Kidney (tissue), 14 donors: ENCODE measurements around the gene SLC30A2. TPM values are rescaled to one million over a fixed set of nuclear protein-coding genes. Genes with fewer than 3 reads are reported as not detected.
A peak's percentile ranks its signal among the peaks of the same experiment; 100 is the strongest.

ENCODE experiments used
- DNase-seq, 5 donors: peaks; one replicate each; pipeline ENCODE4 v3.0.0-alpha.2; 2013 to 2020
- FAIRE-seq: peaks from 2 replicates; lab custom pipeline; 2012; peaks lifted over from hg19 to GRCh38; lab: Jason Lieb, UNC
- H3K27ac ChIP-seq, 2 donors: one replicate each; pipeline ENCODE4 v1.7.0; 2013; ENCODE audit warnings: low read depth in 2 of 2, low read length in 2 of 2, inconsistent platforms in 1 of 2
- H3K27me3 ChIP-seq: one replicate; pipeline ENCODE4 v1.7.1; 2013; ENCODE audit warnings: low read length, inconsistent platforms; ENCODE audit not compliant: control insufficient read depth, insufficient read depth
- H3K36me3 ChIP-seq, 3 donors: one replicate each; pipeline versions ENCODE4 v1.7.0 to v1.7.1; 2013; ENCODE audit warnings: low read length in 3 of 3, control low read depth in 1 of 3, inconsistent platforms in 1 of 3; ENCODE audit not compliant: insufficient read depth in 3 of 3, control insufficient read depth in 2 of 3
- H3K4me1 ChIP-seq, 3 donors: one replicate each; pipeline versions ENCODE4 v1.7.0 to v1.7.1; 2013; ENCODE audit warnings: low read length in 3 of 3, inconsistent platforms in 1 of 3, low read depth in 1 of 3; ENCODE audit not compliant: control insufficient read depth in 2 of 3, insufficient read depth in 2 of 3
- H3K4me3 ChIP-seq, 3 donors: one replicate each; pipeline versions ENCODE4 v1.7.0 to v1.8.1; 2013; ENCODE audit warnings: low read length in 3 of 3, control low read depth in 1 of 3, inconsistent platforms in 1 of 3
- H3K9ac ChIP-seq, 3 donors: one replicate each; pipeline versions ENCODE4 v1.7.0 to v1.7.1; 2013; ENCODE audit warnings: low read length in 3 of 3, control low read depth in 1 of 3, inconsistent platforms in 1 of 3
- H3K9me3 ChIP-seq, 3 donors: one replicate each; pipeline versions ENCODE4 v1.7.0 to v1.7.1; 2013; ENCODE audit warnings: low read length in 3 of 3, control low read depth in 1 of 3, inconsistent platforms in 1 of 3; ENCODE audit not compliant: control insufficient read depth in 2 of 3, insufficient read depth in 1 of 3
- CTCF ChIP-seq: IDR thresholded peaks from 3 replicates; pipeline ENCODE4 v1.5.1; 2012; ENCODE audit warnings: mild to moderate bottlenecking, moderate library complexity, borderline replicate concordance; ENCODE audit not compliant: insufficient read depth; ENCODE audit errors: extremely low read depth
- intact Hi-C: fragments of 100-400 bp; cut with DNase I; formaldehyde crosslinking; loops from one replicate; pipeline ENCODE4 v1.11.1; 2022
- polyA plus RNA-seq: library from polyadenylated mRNA; stranded (reverse); fragments of 350-450 nt; fragmentation: Illumina TruSeq; extraction: RNeasy Lipid Tissue Mini Kit (QIAGEN cat#74804); gene quantifications from one replicate; pipeline ENCODE4 v1.2.3, GENCODE V29; 2014; ENCODE audit warnings: low read depth, low replicate concordance; ENCODE audit not compliant: insufficient read depth
- total RNA-seq: library from RNA; stranded (reverse); fragmentation: NEBNext Ultra II Directional; extraction: Animal tissue kit (Norgen Biotek cat#: 25700); gene quantifications from one replicate; pipeline ENCODE4 v1.2.1, GENCODE V29; 2021
- donor health status: control.
- donor health status: control.
- donor health status: control.
- donor health status: control.
- donor health status: control.
- donor health status: DM: yes; HTN: yes; CAD: no.
- donor health status: Normal renal cell carcinoma (clear cell type).

SLC30A2 gene
- total and polyA plus RNA-seq, 2 donors from 2014 or later: 26.8 to 34.4 TPM

- peak; percentile 88 to 96 (median 91) for DNase-seq
- Histone ChIP-seq H3K36me3 (no peaks in the 10 kb centered on the region), H3K4me1 (peaks cover 0 to 9% (median 7%) of the 10 kb centered on the region in 3 donors), H3K27me3 (no peaks in the 10 kb centered on the region), H3K9me3 (no peaks in the 10 kb centered on the region), H3K4me3 (peak overlapping the region; percentile 71 to 89 (median 83)), H3K9ac (peak overlapping the region in 2 of 3 donors; percentile 59 to 93), H3K27ac (peak overlapping the region; percentile 83 to 86)
- peak; percentile 100 for TF ChIP-seq CTCF
- FAIRE-seq: no peak
- intact Hi-C loops: no loop called here
Observed at GRCh38 chr1:26035959-26036755, 9.8 kb downstream of the SLC30A2 start.

- no peaks in the 10 kb centered on the region for H3K9me3 ChIP-seq
- peak; percentile 4 for TF ChIP-seq CTCF
- peak overlapping the region; percentile 71 to 89 (median 83) for H3K4me3 ChIP-seq
- peak overlapping the region; percentile 3 to 93 (median 59) for H3K9ac ChIP-seq
- H3K36me3 ChIP-seq: no peaks in the 10 kb centered on the region
- peak overlapping the region; percentile 83 to 86 for H3K27ac ChIP-seq
- intact Hi-C loops: no loop called here
- peaks cover 0 to 9% (median 7%) of the 10 kb centered on the region in 3 donors for H3K4me1 ChIP-seq
- H3K27me3 ChIP-seq: no peaks in the 10 kb centered on the region
- DNase-seq (peak; percentile 95 to 98 (median 97)), FAIRE-seq (no peak)
Observed at GRCh38 chr1:26035203-26035958, 10.5 kb downstream of the SLC30A2 start.

GRCh38 chr1:26034504-26035202 lies 11.3 kb downstream of the SLC30A2 start:
- FAIRE-seq: no peak
- no peaks in the 10 kb centered on the region for H3K36me3 ChIP-seq
- peak overlapping the region in 2 of 3 donors; percentile 16 to 35 for H3K9ac ChIP-seq
- no peaks in the 10 kb centered on the region for H3K9me3 ChIP-seq
- peak overlapping the region in 2 of 3 donors; percentile 18 to 89 for H3K4me3 ChIP-seq
- no peak overlapping the region for H3K27ac ChIP-seq
- no peaks in the 10 kb centered on the region for H3K27me3 ChIP-seq
- intact Hi-C loops: no loop called here
- no peak for DNase-seq
- peaks cover 0 to 9% (median 7%) of the 10 kb centered on the region in 3 donors for H3K4me1 ChIP-seq
- no peak for TF ChIP-seq CTCF
